SK-N-MC (cell line): ENCODE results near the gene GALNT15.

ENCODE experiments used
- EZH2 ChIP-seq: fragments of 200-600 bp; sonication (generic); IDR thresholded peaks from one replicate; pipeline ENCODE4 v1.6.1; 2017; ENCODE audit warnings: antibody characterized with exemption
- FOXP2 ChIP-seq: optimal IDR thresholded peaks from 2 replicates; pipeline ENCODE3; 2011; ENCODE audit warnings: mild to moderate bottlenecking, moderate library complexity; ENCODE audit not compliant: insufficient read depth; ENCODE audit errors: extremely low read length, control extremely low read depth
- POLR2AphosphoS5 ChIP-seq: IDR thresholded peaks from 2 replicates; pipeline ENCODE4 v1.6.1; 2012; ENCODE audit warnings: mild to moderate bottlenecking, low read depth, low read length, borderline replicate concordance

GRCh38 chr3:16245609-16246008, 71.1 kb downstream of the GALNT15 start:
- TF ChIP-seq POLR2AphosphoS5 (no peak), FOXP2 (no peak), EZH2 (no peak)
